PFSK-1 (cell line): ENCODE results near the gene SLC39A1.

Experiments used
- REST ChIP-seq, 2 experiments: IDR thresholded peaks; 2 replicates each; pipeline versions ENCODE4 v1.6.1 to v1.8.0; 2011 to 2012; ENCODE audit warnings: low read depth in 2 of 2, low read length in 2 of 2, control low read depth in 1 of 2, inconsistent platforms in 1 of 2, mild to moderate bottlenecking in 1 of 2, moderate library complexity in 1 of 2; ENCODE audit not compliant: insufficient read depth in 1 of 2
- TAF1 ChIP-seq: IDR thresholded peaks from 2 replicates; pipeline ENCODE4 v1.6.1; 2012; ENCODE audit warnings: low read length, control low read depth, borderline replicate concordance; ENCODE audit not compliant: insufficient read depth

DNA sequence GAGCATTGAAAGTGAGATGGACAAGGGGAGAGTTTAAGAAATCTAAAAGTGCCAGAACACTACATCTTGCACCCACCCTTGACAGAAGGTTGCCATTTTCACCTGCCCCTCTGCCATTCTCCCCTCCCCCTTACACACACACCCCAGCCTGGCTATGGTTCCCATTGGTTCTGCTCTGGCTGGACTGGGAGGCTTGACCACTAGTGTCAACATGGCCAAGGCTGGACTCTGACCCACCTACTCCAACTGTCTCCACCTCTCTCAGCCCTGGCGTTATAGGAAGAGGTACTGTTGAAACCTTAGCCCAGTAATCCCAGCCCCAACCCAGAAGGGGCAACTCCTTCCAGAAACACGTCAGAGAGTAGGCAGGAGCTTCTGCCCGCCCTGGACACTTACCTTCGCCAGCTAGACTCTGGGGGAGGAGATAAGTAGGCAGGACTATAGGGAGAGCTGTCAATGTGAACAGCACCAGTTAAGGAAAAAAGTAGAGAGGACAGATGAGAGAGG lies 9.4 kb downstream of the SLC39A1 start:
- no peak for TF ChIP-seq TAF1
- TF ChIP-seq REST (IDR thresholded peaks at IDR 0.05; ENCODE audit: insufficient read depth in 1 of 2, low read depth in 2 of 2, low read length in 2 of 2) = no peak
